H1 (cell line): ENCODE measurements around the gene WDFY4. TPM values are rescaled to one million over a fixed set of nuclear protein-coding genes. Genes with fewer than 3 reads are reported as not detected.
A peak's percentile ranks its signal among the peaks of the same experiment; 100 is the strongest.

Experiments
- CTCF ChIA-PET: fragments of 300-600 bp; sonication (Branson Sonifier 250); formaldehyde crosslinking; loops from one replicate; lab custom pipeline; 2021; ENCODE audit not compliant: partially characterized antibody; lab: Charles Lee
- POLR2A ChIA-PET: fragments of 300-600 bp; sonication (Branson Sonifier 250); formaldehyde crosslinking; loops from one replicate; lab custom pipeline; 2021; ENCODE audit warnings: inconsistent platforms; ENCODE audit not compliant: partially characterized antibody; lab: Charles Lee
- DNase-seq, 2 experiments: peaks; one replicate each; pipeline versions ENCODE4 v3.0.0 to v3.0.0-alpha.2; 2010 to 2022; ENCODE audit warnings: low spot score in 2 of 2, low read depth in 1 of 2, mixed read lengths in 1 of 2
- FAIRE-seq: peaks from 2 replicates; lab custom pipeline; 2011; peaks lifted over from hg19 to GRCh38; lab: Jason Lieb, UNC
- H2AFZ ChIP-seq: 2 replicates; pipeline ENCODE4 v1.8.1; 2012; ENCODE audit warnings: low read length, inconsistent platforms
- H2AK5ac ChIP-seq: 2 replicates; pipeline ENCODE4 v1.6.1; 2013; ENCODE audit warnings: low read depth, low read length
- H2BK120ac ChIP-seq: replicated peaks from 2 replicates; pipeline ENCODE3; 2013; ENCODE audit warnings: low read depth, low read length, inconsistent platforms
- H2BK12ac ChIP-seq: 2 replicates; pipeline ENCODE4 v1.6.1; 2013; ENCODE audit warnings: low read depth, low read length
- H2BK15ac ChIP-seq: 2 replicates; pipeline ENCODE4 v1.6.1; 2013; ENCODE audit warnings: low read length
- H2BK20ac ChIP-seq: 2 replicates; pipeline ENCODE4 v1.6.1; 2013; ENCODE audit warnings: low read length
- H2BK5ac ChIP-seq: 2 replicates; pipeline ENCODE4 v1.6.1; 2013; ENCODE audit warnings: low read depth, low read length
- H3K14ac ChIP-seq: 2 replicates; pipeline ENCODE4 v1.6.1; 2013; ENCODE audit warnings: inconsistent platforms; ENCODE audit not compliant: insufficient read length
- H3K18ac ChIP-seq: 2 replicates; pipeline ENCODE4 v1.6.1; 2013; ENCODE audit warnings: low read length; ENCODE audit errors: extremely low read depth
- H3K23ac ChIP-seq: 2 replicates; pipeline ENCODE4 v1.6.1; 2013; ENCODE audit warnings: inconsistent platforms; ENCODE audit not compliant: insufficient read length
- H3K23me2 ChIP-seq: 2 replicates; pipeline ENCODE4 v1.6.1; 2013; ENCODE audit warnings: low read depth, low read length
- H3K27ac ChIP-seq: 2 replicates; pipeline ENCODE4 v1.6.1; 2011; ENCODE audit warnings: low read depth, low read length, inconsistent platforms
- H3K27me3 ChIP-seq, 4 experiments: replicated peaks in 1 of 4; 1 replicate in 1 of 4; 2 replicates in 3 of 4; pipeline versions ENCODE4 v1.6.1 to v1.8.1; 2011 to 2013; ENCODE audit warnings: low read length in 3 of 4, mild to moderate bottlenecking in 3 of 4, inconsistent platforms in 2 of 4, mixed read lengths in 2 of 4, moderate library complexity in 1 of 4; ENCODE audit not compliant: control insufficient read depth in 3 of 4, insufficient read depth in 3 of 4; ENCODE audit errors: extremely low read depth in 1 of 4
- H3K36me3 ChIP-seq, 4 experiments: 2 replicates each; pipeline versions ENCODE4 v1.6.1 to v1.8.1; 2011 to 2013; ENCODE audit warnings: mild to moderate bottlenecking in 4 of 4, low read length in 3 of 4, moderate library complexity in 2 of 4, control low read depth in 1 of 4, inconsistent platforms in 1 of 4; ENCODE audit not compliant: insufficient read depth in 4 of 4, control insufficient read depth in 2 of 4
- H3K4ac ChIP-seq: replicated peaks from 2 replicates; pipeline ENCODE3; 2013; ENCODE audit warnings: low read length, low read depth, mixed read lengths, inconsistent platforms; ENCODE audit not compliant: insufficient read length
- H3K4me1 ChIP-seq, 4 experiments: replicated peaks in 1 of 4; 1 replicate in 1 of 4; 2 replicates in 3 of 4; pipeline versions ENCODE4 v1.6.1 to v1.8.1; 2011 to 2013; ENCODE audit warnings: low read length in 3 of 4, inconsistent platforms in 2 of 4, mixed read lengths in 1 of 4; ENCODE audit not compliant: insufficient read depth in 4 of 4, control insufficient read depth in 3 of 4
- H3K4me2 ChIP-seq, 2 experiments: 2 replicates each; pipeline versions ENCODE4 v1.6.1 to v1.8.1; 2011 to 2013; ENCODE audit warnings: low read depth in 2 of 2, low read length in 2 of 2, control low read depth in 1 of 2, inconsistent platforms in 1 of 2, mild to moderate bottlenecking in 1 of 2; ENCODE audit not compliant: insufficient read depth in 1 of 2
- H3K4me3 ChIP-seq, 4 experiments: fragments of 200-600, 300-600 bp in 1 of 4; sonication (generic), shearing (Covaris generic), sonication (Bioruptor Twin) in 1 of 4; 2 replicates each; pipeline versions ENCODE4 v1.5.1 to v1.8.1; 2011 to 2016; ENCODE audit warnings: low read length in 4 of 4, low read depth in 3 of 4, control low read depth in 2 of 4, inconsistent platforms in 2 of 4, mild to moderate bottlenecking in 2 of 4, mixed read lengths in 1 of 4, moderate library complexity in 1 of 4; ENCODE audit not compliant: insufficient read depth in 2 of 4; ENCODE audit errors: extremely low read depth in 1 of 4
- H3K56ac ChIP-seq: replicated peaks from 2 replicates; pipeline ENCODE3; 2013; ENCODE audit warnings: low read depth, mild to moderate bottlenecking, mixed read lengths, low read length, inconsistent platforms; ENCODE audit not compliant: insufficient read length
- H3K79me1 ChIP-seq: 2 replicates; pipeline ENCODE4 v1.6.1; 2013; ENCODE audit warnings: low read depth, low read length, control low read depth
- H3K79me2 ChIP-seq, 2 experiments: 2 replicates each; pipeline versions ENCODE4 v1.6.1 to v1.8.1; 2012 to 2013; ENCODE audit warnings: low read length in 2 of 2, mild to moderate bottlenecking in 2 of 2, inconsistent platforms in 1 of 2; ENCODE audit not compliant: insufficient read depth in 2 of 2, control insufficient read depth in 1 of 2
- H3K9ac ChIP-seq, 4 experiments: replicated peaks in 1 of 4; 1 replicate in 1 of 4; 2 replicates in 3 of 4; pipeline versions ENCODE4 v1.6.1 to v1.8.1; 2011 to 2013; ENCODE audit warnings: low read depth in 3 of 4, low read length in 3 of 4, control low read depth in 2 of 4, mild to moderate bottlenecking in 2 of 4, moderate library complexity in 2 of 4, inconsistent platforms in 1 of 4; ENCODE audit errors: extremely low read depth in 1 of 4
- H3K9me3 ChIP-seq, 2 experiments: 2 replicates each; pipeline versions ENCODE4 v1.6.1 to v1.8.1; 2012 to 2013; ENCODE audit warnings: mild to moderate bottlenecking in 2 of 2, moderate library complexity in 2 of 2, control low read depth in 1 of 2, inconsistent platforms in 1 of 2, low read depth in 1 of 2, low read length in 1 of 2, mixed read lengths in 1 of 2; ENCODE audit not compliant: insufficient read depth in 2 of 2
- H4K20me1 ChIP-seq, 2 experiments: replicated peaks in 1 of 2; 2 replicates each; pipeline versions ENCODE3 to v1.8.1; 2011 to 2013; ENCODE audit warnings: inconsistent platforms in 2 of 2, low read length in 2 of 2, mild to moderate bottlenecking in 1 of 2; ENCODE audit not compliant: insufficient read depth in 2 of 2, control insufficient read depth in 1 of 2
- H4K5ac ChIP-seq: 2 replicates; pipeline ENCODE4 v1.6.1; 2013; ENCODE audit warnings: low read length, low read depth, mixed read lengths, inconsistent platforms; ENCODE audit not compliant: insufficient read length
- H4K8ac ChIP-seq: 2 replicates; pipeline ENCODE4 v1.8.0; 2013; ENCODE audit warnings: mild to moderate bottlenecking, moderate library complexity, low read length, inconsistent platforms; ENCODE audit not compliant: insufficient read depth; ENCODE audit errors: extremely low read depth
- H4K91ac ChIP-seq: replicated peaks from 2 replicates; pipeline ENCODE3; 2013; ENCODE audit warnings: low read length, mixed read lengths, inconsistent platforms; ENCODE audit not compliant: insufficient read length
- EP300 ChIP-seq, 2 experiments: IDR thresholded peaks; 1 replicate in 1 of 2; 2 replicates in 1 of 2; pipeline ENCODE4 v1.6.1; 2011 to 2012; ENCODE audit warnings: low read depth in 2 of 2, low read length in 2 of 2, mild to moderate bottlenecking in 2 of 2, borderline replicate concordance in 1 of 2, inconsistent platforms in 1 of 2, moderate library complexity in 1 of 2
- GABPA ChIP-seq: IDR thresholded peaks from 2 replicates; pipeline ENCODE4 v1.6.1; 2011; ENCODE audit warnings: mild to moderate bottlenecking, low read length, moderate library complexity, borderline replicate concordance; ENCODE audit not compliant: insufficient read depth
- JUND ChIP-seq: IDR thresholded peaks from 2 replicates; pipeline ENCODE4 v1.6.1; 2011; ENCODE audit warnings: mild to moderate bottlenecking, improper control_type of control experiment, low read length
- KDM1A ChIP-seq: fragments of 200-600, 300-600 bp; sonication (generic); IDR thresholded peaks from 2 replicates; pipeline ENCODE4 v1.7.1; 2016; ENCODE audit warnings: mild to moderate bottlenecking, low read length, borderline replicate concordance
- NANOG ChIP-seq: IDR thresholded peaks from 2 replicates; pipeline ENCODE4 v1.6.1; 2011; ENCODE audit warnings: low read length, low read depth, mild to moderate bottlenecking, inconsistent platforms; ENCODE audit not compliant: insufficient read depth, poor library complexity, severe bottlenecking
- POLR2AphosphoS5 ChIP-seq: IDR thresholded peaks from 2 replicates; pipeline ENCODE4 v1.6.1; 2011; ENCODE audit warnings: low read depth, low read length
- RFX5 ChIP-seq: IDR thresholded peaks from 2 replicates; pipeline ENCODE4 v1.6.1; 2011; ENCODE audit warnings: low read depth, low read length, improper control_type of control experiment, borderline replicate concordance
- SIN3A ChIP-seq, 2 experiments: IDR thresholded peaks in 1 of 2; conservative IDR thresholded peaks in 1 of 2; 2 replicates each; pipeline ENCODE4 v1.6.1; 2011 to 2012; ENCODE audit warnings: low read length in 2 of 2, improper control_type of control experiment in 1 of 2, low read depth in 1 of 2, mild to moderate bottlenecking in 1 of 2
- SP2 ChIP-seq: IDR thresholded peaks from 2 replicates; pipeline ENCODE4 v1.6.1; 2012; ENCODE audit warnings: mild to moderate bottlenecking, low read length, inconsistent platforms
- SRF ChIP-seq: IDR thresholded peaks from 2 replicates; pipeline ENCODE4 v1.6.1; 2011; ENCODE audit warnings: mild to moderate bottlenecking, low read depth, low read length, moderate library complexity
- TBP ChIP-seq: IDR thresholded peaks from 2 replicates; pipeline ENCODE4 v1.6.1; 2011; ENCODE audit warnings: low read depth, low read length, improper control_type of control experiment
- WGBS, 2 experiments: shearing (Covaris generic) in 1 of 2; methylation state at CpG; one replicate each; pipeline versions ENCODE4 v1.1.6 to v1.1.7; 2013 to 2015; ENCODE audit warnings: low lambda C conversion rate in 2 of 2, mixed read lengths in 2 of 2, inconsistent platforms in 1 of 2, low coverage in 1 of 2, missing lambda C conversion rate in 1 of 2; ENCODE audit not compliant: insufficient replicate concordance in 2 of 2, insufficient coverage in 1 of 2, insufficient read length in 1 of 2; ENCODE audit errors: extremely low coverage in 1 of 2, missing lambda C conversion rate in 1 of 2; 5-methylcytosine and 5-hydroxymethylcytosine counted together
- polyA plus RNA-seq, 7 experiments: library from polyadenylated mRNA; depleted of rRNA in 3 of 7; stranded (reverse) in 5 of 7; unstranded in 2 of 7; fragments of >200 nt in 5 of 7; fragments of 200-250 nt in 2 of 7; gene quantifications; 1 replicate in 5 of 7; 2 replicates in 1 of 7; 4 replicates in 1 of 7; pipeline versions ENCODE4 v1.2.1 to v1.2.3, GENCODE V29; 2011 to 2013; ENCODE audit warnings: missing spikeins in 2 of 7, mixed read lengths in 2 of 7
- total RNA-seq: library from RNA; stranded (reverse); fragmentation: NEBNext Ultra II Directional; extraction: Animal tissue kit (Norgen Biotek cat#: 25700); gene quantifications from 2 replicates; pipeline ENCODE4 v1.2.1, GENCODE V29; 2021

Gene WDFY4
- total and polyA plus RNA-seq, 2 of the 8 experiments (the other 6 are each of a cell fraction or from before 2014, with no cell fraction given): not detected

DNA sequence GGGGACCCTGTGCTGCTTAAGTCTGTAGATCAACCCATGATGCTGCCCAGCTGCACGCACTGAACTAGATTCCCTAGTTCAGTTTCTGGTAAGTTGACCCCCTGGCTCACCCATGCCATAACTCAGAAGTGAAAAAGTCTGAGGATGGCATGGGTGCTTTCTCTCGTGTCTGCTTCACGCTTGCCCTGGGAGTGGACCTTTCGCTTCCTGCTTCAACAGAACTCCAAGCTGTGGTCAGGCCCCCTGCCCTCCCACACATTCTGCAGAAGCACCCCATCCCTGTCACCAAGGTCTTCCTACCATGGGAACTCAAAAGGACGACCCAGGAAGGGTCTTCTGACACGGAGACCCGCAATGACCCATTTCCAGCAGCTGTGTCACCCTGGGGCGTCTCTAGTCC, 215.1 kb downstream of the WDFY4 start:
- Histone ChIP-seq H2AK5ac (no peak overlapping the region), H3K27me3 (no peaks in the 10 kb centered on the region; a peak in 1 of 7 replicates), H3K56ac (no peak overlapping the region), H2BK20ac (no peak overlapping the region), H3K4me1 (no peaks in the 10 kb centered on the region), H3K14ac (no peak overlapping the region), H2BK5ac (no peak overlapping the region), H3K4me2 (no peak overlapping the region), H4K91ac (no peak overlapping the region), H4K20me1 (no peaks in the 10 kb centered on the region), H4K8ac (no peak overlapping the region), H3K27ac (no peak overlapping the region), H3K79me1 (no peaks in the 10 kb centered on the region), H3K4me3 (no peak overlapping the region), H3K23me2 (no peaks in the 10 kb centered on the region; the same call in 1 of the 2 replicates), H3K79me2 (no peaks in the 10 kb centered on the region), H4K5ac (no peak overlapping the region), H3K23ac (no peak overlapping the region), H3K18ac (no peak overlapping the region), H3K9me3 (no peaks in the 10 kb centered on the region), H2AFZ (no peak overlapping the region), H2BK120ac (no peak overlapping the region), H3K4ac (no peak overlapping the region), H2BK12ac (no peak overlapping the region), H2BK15ac (no peak overlapping the region), H3K9ac (no peak overlapping the region), H3K36me3 (no peaks in the 10 kb centered on the region)
- ChIA-PET POLR2A (no interaction called here), CTCF (interaction anchor here (1.2 kb wide), 2 partner anchors 8 to 507 kb away, joined by 4 read pairs; no protein-coding TSS in a partner anchor)
- FAIRE-seq: no peak
- TF ChIP-seq RFX5: no peak
- TF ChIP-seq JUND: no peak
- TF ChIP-seq EP300 (IDR thresholded peaks at IDR 0.05; ENCODE audit: borderline replicate concordance in 1 of 2, low read depth in 2 of 2, low read length in 2 of 2): no peak
- no peak for TF ChIP-seq SRF
- TF ChIP-seq POLR2AphosphoS5: no peak
- TF ChIP-seq GABPA: no peak
- no peak for TF ChIP-seq KDM1A
- TF ChIP-seq SIN3A (conservative IDR thresholded peaks at IDR 0.05 in 1 of 2, IDR thresholded peaks at IDR 0.05 in 1 of 2; ENCODE audit: low read depth in 1 of 2, low read length in 2 of 2): no peak
- no peak for TF ChIP-seq TBP
- TF ChIP-seq SP2: no peak
- TF ChIP-seq NANOG: no peak
- DNase-seq: peak in 1 of 2 experiments; percentile 16
- WGBS, 2 experiments: 83% methylated on average over 8 of the region's 8 CpGs; no CpG with 5 or more reads in 1 of the 2 experiments
